ENCODE data around the gene DUSP1.
A peak's percentile ranks its signal among the peaks of the same experiment; 100 is the strongest.

The DUSP1 gene

GRCh38 chr5:172770675-172771438 is at the start of gene DUSP1:
DUSP1 (minus strand) TSS chr5:172771195; CDS start chr5:172770952, 243 bp downstream.
- DNase-seq, result peak; percentile 99 to 100 (median 100)

GRCh38 chr5:172820046-172820767 is 49.2 kb upstream of the DUSP1 start:
- DNase-seq, result peak in 1 of 3 donors; percentile 62

- no peak for DNase-seq
Measured at GRCh38 chr5:172819569-172819968, 48.6 kb upstream of the DUSP1 start.

GRCh38 chr5:172818081-172818480 is 47.1 kb upstream of the DUSP1 start:
- DNase-seq, result no peak

GRCh38 chr5:172817664-172818063 is 46.7 kb upstream of the DUSP1 start:
- DNase-seq, result no peak

- peak; percentile 83 to 92 (median 85) for DNase-seq
Measured at GRCh38 chr5:172816925-172817562, 46.0 kb upstream of the DUSP1 start.

- DNase-seq, result peak; percentile 63 to 92 (median 82)
Measured at GRCh38 chr5:172815631-172816030, 44.6 kb upstream of the DUSP1 start.

GRCh38 chr5:172810996-172811395 is 40.0 kb upstream of the DUSP1 start:
- DNase-seq, result peak in 2 of 3 donors; percentile 55 to 67

- DNase-seq, result no peak
Measured at GRCh38 chr5:172809774-172810173, 38.8 kb upstream of the DUSP1 start.

- no peak for DNase-seq
Measured at GRCh38 chr5:172807766-172808311, 36.8 kb upstream of the DUSP1 start.

GRCh38 chr5:172806897-172807672 is 36.1 kb upstream of the DUSP1 start:
- DNase-seq, result peak; percentile 94 to 97 (median 96)

GRCh38 chr5:172805736-172806255 is 34.8 kb upstream of the DUSP1 start:
- DNase-seq, result no peak

GRCh38 chr5:172805018-172805683 is 34.2 kb upstream of the DUSP1 start:
- DNase-seq, result no peak

- no peak for DNase-seq
Measured at GRCh38 chr5:172802567-172803176, 31.7 kb upstream of the DUSP1 start.

- DNase-seq, result no peak
Measured at GRCh38 chr5:172802112-172802511, 31.1 kb upstream of the DUSP1 start.

- DNase-seq, result peak; percentile 69 to 88 (median 79)
Measured at GRCh38 chr5:172801179-172801671, 30.2 kb upstream of the DUSP1 start.

- DNase-seq, result peak; percentile 98 to 100 (median 99)
Measured at GRCh38 chr5:172800088-172800551, 29.1 kb upstream of the DUSP1 start.

- no peak for DNase-seq
Measured at GRCh38 chr5:172799416-172799815, 28.4 kb upstream of the DUSP1 start.

- DNase-seq, result peak; percentile 91 to 98 (median 96)
Measured at GRCh38 chr5:172798422-172799215, 27.6 kb upstream of the DUSP1 start.

- DNase-seq, result peak in 2 of 3 donors; percentile 48 to 59
Measured at GRCh38 chr5:172797771-172798191, 26.8 kb upstream of the DUSP1 start.

Measured in suppressor macrophage treated with lipopolysaccharide for 1 hour (primary cell).